ENCODE data around the gene CAPRIN1. TPM values are rescaled to one million over a fixed set of nuclear protein-coding genes. Genes with fewer than 3 reads are reported as not detected.

CAPRIN1 gene
- total and polyA plus RNA-seq, 2 of the 8 experiments (the other 6 are each of a cell fraction or from before 2014, with no cell fraction given) = 221 to 317 TPM

- TF ChIP-seq CTCF (IDR thresholded peaks at IDR 0.05; ENCODE audit: control extremely low read depth in 1 of 3, insufficient read depth in 1 of 3, low read depth in 1 of 3, low read length in 3 of 3) = no peak
- no peak for TF ChIP-seq RBBP5 (IDR thresholded peaks at IDR 0.05; ENCODE audit: borderline replicate concordance, low read depth, low read length)
Observed at GRCh38 chr11:34004236-34004635, 47.3 kb upstream of the CAPRIN1 start (continued).
